ENCODE data around the gene VMP1. TPM values are rescaled to one million over a fixed set of nuclear protein-coding genes. Genes with fewer than 3 reads are reported as not detected.

VMP1 gene
- 46.2 TPM for polyA plus RNA-seq (2013, experiment 1 of 2)
- polyA plus RNA-seq (2013, experiment 2 of 2), result 44.2 TPM

- Histone ChIP-seq H2AK5ac (ENCODE audit: low read length) (peak within 1 kb of the TSS; percentile 56), H3K4ac (ENCODE audit: low read depth, low read length) (peak within 1 kb of the TSS; percentile 98), H3K27ac (ENCODE audit: low read depth, low read length) (peak within 1 kb of the TSS; percentile 89), H2BK5ac (ENCODE audit: low read length) (peak within 1 kb of the TSS; percentile 90), H3K27me3 (ENCODE audit: insufficient read depth, low read length, poor library complexity) (no peaks in the 10 kb centered on the region), H4K8ac (ENCODE audit: low read depth, low read length) (peak within 1 kb of the TSS; percentile 28), H3K36me3 (ENCODE audit: control insufficient read depth, insufficient read depth, low read length) (no peaks in the 10 kb centered on the region), H4K5ac (ENCODE audit: low read length) (no peak within 1 kb of the TSS), H3K4me2 (ENCODE audit: low read length) (peak within 1 kb of the TSS; percentile 99), H3K4me1 (ENCODE audit: control insufficient read depth, low read depth, low read length) (no peaks in the 10 kb centered on the region), H3K4me3 (ENCODE audit: low read length) (peak within 1 kb of the TSS; percentile 99), H3K79me1 (ENCODE audit: low read length) (peaks cover 4% of the 10 kb centered on the region), H3K9ac (ENCODE audit: low read length) (peak within 1 kb of the TSS; percentile 98), H2BK120ac (ENCODE audit: low read depth, low read length) (no peak within 1 kb of the TSS), H3K18ac (ENCODE audit: low read length) (peak within 1 kb of the TSS; percentile 72), H2BK15ac (replicated peaks; ENCODE audit: low read depth) (no peak within 1 kb of the TSS), H3K23ac (ENCODE audit: low read length) (peak within 1 kb of the TSS; percentile 83), H3K56ac (ENCODE audit: low read length) (peak within 1 kb of the TSS; percentile 99), H3K79me2 (ENCODE audit: control insufficient read depth, insufficient read depth, low read length) (peaks cover 66% of the 10 kb centered on the region)
- WGBS (ENCODE audit: extremely low coverage, insufficient coverage, low lambda C conversion rate), result no CpG with 5 or more reads among the region's 45 CpGs
- peak; percentile 100 for DNase-seq
These were observed at the start of gene VMP1, which contains the start of gene PTRH2 for GRCh38 chr17:59707149-59707970. TSS of gene VMP1 (plus strand) at chr17:59707654. CDS start at chr17:59731447, 23,793 bp downstream. TSS of gene PTRH2 (minus strand) at chr17:59707430. CDS start at chr17:59697978, 9,452 bp downstream.

DNA sequence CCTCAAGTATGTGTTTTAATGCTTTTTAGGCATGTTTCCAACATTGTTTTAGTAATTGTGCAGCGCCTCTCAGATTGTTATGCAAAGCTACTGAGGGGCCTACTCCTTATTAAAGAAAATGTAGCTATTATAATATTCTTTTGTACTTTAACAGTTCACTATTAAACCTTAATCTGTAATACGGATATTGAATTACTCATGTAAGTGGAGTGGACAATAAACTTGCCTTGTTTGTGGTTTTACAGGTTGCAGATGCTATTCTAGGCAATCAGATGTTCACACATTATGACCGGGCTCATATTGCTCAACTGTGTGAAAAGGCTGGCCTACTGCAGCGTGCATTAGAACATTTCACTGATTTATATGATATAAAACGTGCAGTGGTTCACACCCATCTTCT, 41.2 kb upstream of the VMP1 start:
- no peak overlapping the region for H3K4me2 ChIP-seq (ENCODE audit: low read length)
- no peak overlapping the region for H3K23ac ChIP-seq (ENCODE audit: low read length)
- no peak overlapping the region for H2BK120ac ChIP-seq (ENCODE audit: low read depth, low read length)
- DNase-seq, result no peak
- no peak overlapping the region for H2BK5ac ChIP-seq (ENCODE audit: low read length)
- no peak overlapping the region for H2AK5ac ChIP-seq (ENCODE audit: low read length)
- no peaks in the 10 kb centered on the region for H3K27me3 ChIP-seq (ENCODE audit: insufficient read depth, low read length, poor library complexity)
- no peak overlapping the region for H4K5ac ChIP-seq (ENCODE audit: low read length)
- H3K9ac ChIP-seq (ENCODE audit: low read length), result no peak overlapping the region
- no peak overlapping the region for H3K56ac ChIP-seq (ENCODE audit: low read length)
- H2BK15ac ChIP-seq (replicated peaks; ENCODE audit: low read depth), result no peak overlapping the region
- peaks cover 4% of the 10 kb centered on the region for H3K36me3 ChIP-seq (ENCODE audit: control insufficient read depth, insufficient read depth, low read length)
- H3K4me1 ChIP-seq (ENCODE audit: control insufficient read depth, low read depth, low read length), result no peaks in the 10 kb centered on the region
- no CpG with 5 or more reads among the region's 5 CpGs for WGBS (ENCODE audit: extremely low coverage, insufficient coverage, low lambda C conversion rate)
- no peaks in the 10 kb centered on the region for H3K79me1 ChIP-seq (ENCODE audit: low read length)
- no peak overlapping the region for H4K8ac ChIP-seq (ENCODE audit: low read depth, low read length)
- no peak overlapping the region for H3K4ac ChIP-seq (ENCODE audit: low read depth, low read length)
- no peak overlapping the region for H3K27ac ChIP-seq (ENCODE audit: low read depth, low read length)
- no peak overlapping the region for H3K4me3 ChIP-seq (ENCODE audit: low read length)
- no peaks in the 10 kb centered on the region for H3K79me2 ChIP-seq (ENCODE audit: control insufficient read depth, insufficient read depth, low read length)
- H3K18ac ChIP-seq (ENCODE audit: low read length), result no peak overlapping the region

- no peak overlapping the region for H3K18ac ChIP-seq (ENCODE audit: low read length)
- no peaks in the 10 kb centered on the region for H3K4me1 ChIP-seq (ENCODE audit: control insufficient read depth, low read depth, low read length)
- H3K9ac ChIP-seq (ENCODE audit: low read length), result no peak overlapping the region
- no peak overlapping the region for H3K4ac ChIP-seq (ENCODE audit: low read depth, low read length)
- H3K27ac ChIP-seq (ENCODE audit: low read depth, low read length), result no peak overlapping the region
- H2BK5ac ChIP-seq (ENCODE audit: low read length), result no peak overlapping the region
- H3K4me2 ChIP-seq (ENCODE audit: low read length), result no peak overlapping the region
- no peak overlapping the region for H4K8ac ChIP-seq (ENCODE audit: low read depth, low read length)
- no CpG with 5 or more reads among the region's 3 CpGs for WGBS (ENCODE audit: extremely low coverage, insufficient coverage, low lambda C conversion rate)
- H2BK15ac ChIP-seq (replicated peaks; ENCODE audit: low read depth), result no peak overlapping the region
- H3K4me3 ChIP-seq (ENCODE audit: low read length), result no peak overlapping the region
- no peak overlapping the region for H2BK120ac ChIP-seq (ENCODE audit: low read depth, low read length)
- no peaks in the 10 kb centered on the region for H3K27me3 ChIP-seq (ENCODE audit: insufficient read depth, low read length, poor library complexity)
- H3K36me3 ChIP-seq (ENCODE audit: control insufficient read depth, insufficient read depth, low read length), result peaks cover 2% of the 10 kb centered on the region
- no peak overlapping the region for H3K56ac ChIP-seq (ENCODE audit: low read length)
- H4K5ac ChIP-seq (ENCODE audit: low read length), result no peak overlapping the region
- H3K79me2 ChIP-seq (ENCODE audit: control insufficient read depth, insufficient read depth, low read length), result no peaks in the 10 kb centered on the region
- H3K23ac ChIP-seq (ENCODE audit: low read length), result no peak overlapping the region
- H3K79me1 ChIP-seq (ENCODE audit: low read length), result no peaks in the 10 kb centered on the region
- DNase-seq, result no peak
- H2AK5ac ChIP-seq (ENCODE audit: low read length), result no peak overlapping the region
These were observed 38.6 kb upstream of the VMP1 start for GRCh38 chr17:59668816-59669215.

- Histone ChIP-seq H3K27me3 (ENCODE audit: insufficient read depth, low read length, poor library complexity) (no peaks in the 10 kb centered on the region), H3K23ac (ENCODE audit: low read length) (no peak overlapping the region), H3K36me3 (ENCODE audit: control insufficient read depth, insufficient read depth, low read length) (peaks cover 2% of the 10 kb centered on the region), H3K4me3 (ENCODE audit: low read length) (no peak overlapping the region), H4K8ac (ENCODE audit: low read depth, low read length) (no peak overlapping the region), H3K79me2 (ENCODE audit: control insufficient read depth, insufficient read depth, low read length) (no peaks in the 10 kb centered on the region), H3K4me1 (ENCODE audit: control insufficient read depth, low read depth, low read length) (no peaks in the 10 kb centered on the region), H3K18ac (ENCODE audit: low read length) (no peak overlapping the region), H3K56ac (ENCODE audit: low read length) (no peak overlapping the region), H3K4ac (ENCODE audit: low read depth, low read length) (no peak overlapping the region), H3K79me1 (ENCODE audit: low read length) (no peaks in the 10 kb centered on the region), H2BK5ac (ENCODE audit: low read length) (no peak overlapping the region), H3K4me2 (ENCODE audit: low read length) (no peak overlapping the region), H2BK120ac (ENCODE audit: low read depth, low read length) (no peak overlapping the region), H2AK5ac (ENCODE audit: low read length) (no peak overlapping the region), H4K5ac (ENCODE audit: low read length) (no peak overlapping the region), H3K27ac (ENCODE audit: low read depth, low read length) (no peak overlapping the region), H3K9ac (ENCODE audit: low read length) (no peak overlapping the region), H2BK15ac (replicated peaks; ENCODE audit: low read depth) (no peak overlapping the region)
- DNase-seq, result no peak
- WGBS (ENCODE audit: extremely low coverage, insufficient coverage, low lambda C conversion rate), result no CpG with 5 or more reads among the region's 1 CpG
These were observed 38.0 kb upstream of the VMP1 start for GRCh38 chr17:59669411-59669810.

DNA sequence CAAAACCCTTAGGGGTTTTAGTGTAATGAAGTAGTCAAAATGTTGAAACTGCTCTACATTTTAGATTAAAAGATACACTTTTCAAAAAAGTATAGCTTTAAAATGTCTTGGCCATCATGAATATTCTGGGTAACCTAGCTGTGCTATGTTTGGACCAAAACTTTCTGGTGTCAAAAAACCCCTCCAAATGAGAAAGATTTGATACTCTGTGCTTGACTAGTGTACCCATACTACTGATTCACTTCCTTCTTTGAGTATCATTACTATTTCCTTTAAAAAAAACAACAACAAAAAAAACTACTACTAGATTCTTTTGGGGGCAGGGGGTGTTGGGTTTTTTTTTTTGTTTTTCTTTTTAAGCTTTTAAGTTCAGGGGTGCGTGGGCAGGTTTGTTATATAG, 37.5 kb upstream of the VMP1 start:
- H3K79me2 ChIP-seq (ENCODE audit: control insufficient read depth, insufficient read depth, low read length), result no peaks in the 10 kb centered on the region
- H3K4me2 ChIP-seq (ENCODE audit: low read length), result no peak overlapping the region
- no peak overlapping the region for H3K4me3 ChIP-seq (ENCODE audit: low read length)
- H4K8ac ChIP-seq (ENCODE audit: low read depth, low read length), result no peak overlapping the region
- H3K27me3 ChIP-seq (ENCODE audit: insufficient read depth, low read length, poor library complexity), result no peaks in the 10 kb centered on the region
- H3K9ac ChIP-seq (ENCODE audit: low read length), result no peak overlapping the region
- H3K27ac ChIP-seq (ENCODE audit: low read depth, low read length), result no peak overlapping the region
- no peak overlapping the region for H3K56ac ChIP-seq (ENCODE audit: low read length)
- no peaks in the 10 kb centered on the region for H3K79me1 ChIP-seq (ENCODE audit: low read length)
- WGBS (ENCODE audit: extremely low coverage, insufficient coverage, low lambda C conversion rate), result no CpG with 5 or more reads among the region's 1 CpG
- no peak overlapping the region for H2BK120ac ChIP-seq (ENCODE audit: low read depth, low read length)
- no peak overlapping the region for H2BK15ac ChIP-seq (replicated peaks; ENCODE audit: low read depth)
- H3K36me3 ChIP-seq (ENCODE audit: control insufficient read depth, insufficient read depth, low read length), result peaks cover 2% of the 10 kb centered on the region
- DNase-seq, result no peak
- no peak overlapping the region for H3K4ac ChIP-seq (ENCODE audit: low read depth, low read length)
- no peaks in the 10 kb centered on the region for H3K4me1 ChIP-seq (ENCODE audit: control insufficient read depth, low read depth, low read length)
- no peak overlapping the region for H3K23ac ChIP-seq (ENCODE audit: low read length)
- no peak overlapping the region for H2BK5ac ChIP-seq (ENCODE audit: low read length)
- H3K18ac ChIP-seq (ENCODE audit: low read length), result no peak overlapping the region
- no peak overlapping the region for H2AK5ac ChIP-seq (ENCODE audit: low read length)
- H4K5ac ChIP-seq (ENCODE audit: low read length), result no peak overlapping the region
